Left lung (tissue), 10 donors: ENCODE data around the gene MAN1A1. TPM values are rescaled to one million over a fixed set of nuclear protein-coding genes. Genes with fewer than 3 reads are reported as not detected.

Source experiments
- ATAC-seq: fragments of 200-7000 bp; cut with Tn5 transposase; one replicate; pipeline ENCODE4 v1.9.1; 2020; ENCODE audit warnings: moderate library complexity
- DNase-seq, 4 donors: peaks; one replicate each; pipeline ENCODE4 v3.0.0-alpha.2; 2013 to 2020
- H3K27ac ChIP-seq, 2 donors: fragments of 200-600 bp; sonication (generic) in 1 of 2; one replicate each; pipeline versions ENCODE4 v1.5.0 to v1.8.0; 2020 to 2021
- H3K27me3 ChIP-seq, 2 donors: fragments of 200-600 bp; sonication (generic) in 1 of 2; one replicate each; pipeline versions ENCODE4 v1.5.0 to v1.8.0; 2020 to 2021
- H3K36me3 ChIP-seq, 2 donors: fragments of 200-600 bp; sonication (generic) in 1 of 2; one replicate each; pipeline versions ENCODE4 v1.5.0 to v1.8.0; 2020 to 2021
- H3K4me1 ChIP-seq, 2 donors: fragments of 200-600 bp; one replicate each; pipeline ENCODE4 v1.8.0; 2021
- H3K4me3 ChIP-seq, 2 donors: fragments of 200-600 bp; sonication (generic) in 1 of 2; one replicate each; pipeline versions ENCODE4 v1.5.0 to v1.8.0; 2020 to 2021; ENCODE audit warnings: mild to moderate bottlenecking in 1 of 2
- H3K9me3 ChIP-seq, 2 donors: fragments of 200-600 bp; sonication (generic) in 1 of 2; one replicate each; pipeline versions ENCODE4 v1.5.0 to v1.8.0; 2020 to 2021
- intact Hi-C, 2 donors: fragments of 100-400 bp; cut with DNase I; formaldehyde crosslinking; loops; one replicate each; pipeline versions ENCODE4 v1.11.2 to v1.14.2; 2022
- polyA plus RNA-seq, 6 donors: library from polyadenylated mRNA; unstranded; fragments of 120-200 nt; gene quantifications; one replicate each; pipeline ENCODE4 v1.2.1, GENCODE V29; 2013; ENCODE audit not compliant: insufficient read length in 6 of 6
- total RNA-seq, 2 donors: library from RNA; stranded (reverse); fragmentation: NEBNext Ultra II Directional; extraction: Animal tissue kit (Norgen Biotek cat#: 25700); gene quantifications; one replicate each; pipeline ENCODE4 v1.2.1, GENCODE V29; 2021
- TF ChIP-seq, protein P1 (sequence below), 2 donors: fragments of 200-600 bp; sonication (generic) in 1 of 2; IDR thresholded peaks; one replicate each; pipeline versions ENCODE4 v1.5.0 to v1.8.0; 2021; ENCODE audit warnings: antibody characterized with exemption in 2 of 2
- donor health status: DM: no; HTN: yes; CAD: no.
- donor health status: DM: no; HTN: no; CAD: no.

MAN1A1 gene
- total and polyA plus RNA-seq, 8 donors = 49.6 to 76.6 (median 58.1) TPM

GRCh38 chr6:119350952-119351372, 1.4 kb upstream of the MAN1A1 start:
- Histone ChIP-seq H3K27ac (peak overlapping the region; percentile 96 to 98), H3K36me3 (no peaks in the 10 kb centered on the region), H3K4me3 (peak overlapping the region; percentile 82 to 90), H3K4me1 (peaks cover 0 to 72% of the 10 kb centered on the region in 2 donors), H3K27me3 (no peaks in the 10 kb centered on the region), H3K9me3 (no peaks in the 10 kb centered on the region)
- intact Hi-C loops = no loop called here
- TF ChIP-seq, protein P1, sequence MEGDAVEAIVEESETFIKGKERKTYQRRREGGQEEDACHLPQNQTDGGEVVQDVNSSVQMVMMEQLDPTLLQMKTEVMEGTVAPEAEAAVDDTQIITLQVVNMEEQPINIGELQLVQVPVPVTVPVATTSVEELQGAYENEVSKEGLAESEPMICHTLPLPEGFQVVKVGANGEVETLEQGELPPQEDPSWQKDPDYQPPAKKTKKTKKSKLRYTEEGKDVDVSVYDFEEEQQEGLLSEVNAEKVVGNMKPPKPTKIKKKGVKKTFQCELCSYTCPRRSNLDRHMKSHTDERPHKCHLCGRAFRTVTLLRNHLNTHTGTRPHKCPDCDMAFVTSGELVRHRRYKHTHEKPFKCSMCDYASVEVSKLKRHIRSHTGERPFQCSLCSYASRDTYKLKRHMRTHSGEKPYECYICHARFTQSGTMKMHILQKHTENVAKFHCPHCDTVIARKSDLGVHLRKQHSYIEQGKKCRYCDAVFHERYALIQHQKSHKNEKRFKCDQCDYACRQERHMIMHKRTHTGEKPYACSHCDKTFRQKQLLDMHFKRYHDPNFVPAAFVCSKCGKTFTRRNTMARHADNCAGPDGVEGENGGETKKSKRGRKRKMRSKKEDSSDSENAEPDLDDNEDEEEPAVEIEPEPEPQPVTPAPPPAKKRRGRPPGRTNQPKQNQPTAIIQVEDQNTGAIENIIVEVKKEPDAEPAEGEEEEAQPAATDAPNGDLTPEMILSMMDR (IDR thresholded peaks at IDR 0.05) = peak; percentile 18 to 52
- DNase-seq (peak in 1 of 4 donors; percentile 26), ATAC-seq (peak; percentile 11)

DNA sequence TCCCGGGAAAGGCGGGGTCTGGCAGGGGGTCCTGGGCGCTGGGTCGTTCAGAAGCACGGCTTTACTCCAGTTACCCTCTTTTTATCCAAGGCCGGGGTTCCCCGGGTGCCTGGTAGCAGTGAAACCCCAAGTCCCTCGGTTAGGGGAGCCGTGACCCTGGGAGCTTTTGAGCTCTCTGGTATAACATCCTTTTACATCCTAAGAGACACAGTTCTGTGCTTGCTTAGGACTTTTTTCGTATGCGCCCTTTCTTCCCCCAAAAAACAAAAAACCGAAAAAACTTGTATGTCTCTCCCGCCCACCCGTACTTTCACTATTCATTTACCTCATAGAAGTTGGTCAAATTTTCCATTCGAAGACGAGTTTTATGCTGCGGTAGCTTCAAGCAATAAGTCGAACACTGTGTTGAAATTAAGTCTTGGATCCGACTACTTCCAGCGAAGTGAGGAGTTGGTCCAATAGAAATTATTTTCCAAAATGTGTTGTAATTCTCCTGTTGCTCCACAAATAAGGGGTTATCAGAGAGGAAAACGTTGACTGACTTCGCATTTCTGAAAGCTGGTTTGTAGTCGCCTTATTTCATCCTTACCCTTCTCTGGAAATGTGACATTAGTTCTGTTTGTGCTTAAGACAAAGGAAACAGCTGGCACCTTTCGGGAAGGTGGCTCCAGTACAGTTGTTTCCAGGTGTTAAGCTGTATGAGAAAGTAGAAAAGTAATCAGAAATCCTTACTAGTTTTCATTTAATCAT, 816 bp upstream of the MAN1A1 start:
- Histone ChIP-seq H3K36me3 (no peaks in the 10 kb centered on the region), H3K27ac (peak overlapping the region; percentile 96 to 98), H3K4me3 (peak overlapping the region; percentile 82 to 90), H3K27me3 (no peaks in the 10 kb centered on the region), H3K4me1 (peaks cover 3 to 72% of the 10 kb centered on the region in 2 donors), H3K9me3 (no peaks in the 10 kb centered on the region)
- TF ChIP-seq, protein P1 (IDR thresholded peaks at IDR 0.05) = no peak
- intact Hi-C loops = no loop called here
- peak in 2 of 4 donors; percentile 70 to 77 for DNase-seq
- peak; percentile 5 for ATAC-seq

- TF ChIP-seq, protein P1 (IDR thresholded peaks at IDR 0.05) = no peak
- ATAC-seq (peak; percentile 4), DNase-seq (peak in 3 of 4 donors; percentile 35 to 87 (median 46))
- Histone ChIP-seq H3K4me1 (peaks cover 8 to 74% of the 10 kb centered on the region in 2 donors), H3K27me3 (no peaks in the 10 kb centered on the region), H3K9me3 (no peaks in the 10 kb centered on the region), H3K27ac (peak overlapping the region; percentile 96 to 98), H3K36me3 (no peaks in the 10 kb centered on the region), H3K4me3 (peak overlapping the region; percentile 82 to 90)
- intact Hi-C loops = no loop called here
Observed at GRCh38 chr6:119348748-119349360, 707 bp downstream of the MAN1A1 start.

- Histone ChIP-seq H3K27ac (peak overlapping the region; percentile 96 to 98), H3K36me3 (no peaks in the 10 kb centered on the region), H3K27me3 (no peaks in the 10 kb centered on the region), H3K4me1 (peaks cover 12 to 72% of the 10 kb centered on the region in 2 donors), H3K9me3 (no peaks in the 10 kb centered on the region), H3K4me3 (peak overlapping the region; percentile 82 to 90)
- DNase-seq (peak; percentile 25 to 86 (median 48)), ATAC-seq (no peak)
- TF ChIP-seq, protein P1 (IDR thresholded peaks at IDR 0.05) = no peak
- intact Hi-C loops = no loop called here
Observed at GRCh38 chr6:119348096-119348747, 1.3 kb downstream of the MAN1A1 start.
